HFF-Myc (cell line): Measurements from ENCODE around the gene ADARB2.

Experiments
- DNase-seq: peaks from one replicate; pipeline ENCODE4 v3.0.0-alpha.2; 2011; ENCODE audit warnings: low read depth; ENCODE audit errors: extremely low read depth
- H3K4me3 ChIP-seq: replicated peaks from 2 replicates; pipeline ENCODE4 v1.5.1; 2011; ENCODE audit warnings: low read depth, mild to moderate bottlenecking, control low read depth, low read length
- TF ChIP-seq, protein P1 (sequence below): IDR thresholded peaks from 2 replicates; pipeline ENCODE4 v1.5.1; 2012; ENCODE audit warnings: mild to moderate bottlenecking, low read depth, low read length, control low read depth; ENCODE audit errors: missing control alignments

The ADARB2 gene

DNA sequence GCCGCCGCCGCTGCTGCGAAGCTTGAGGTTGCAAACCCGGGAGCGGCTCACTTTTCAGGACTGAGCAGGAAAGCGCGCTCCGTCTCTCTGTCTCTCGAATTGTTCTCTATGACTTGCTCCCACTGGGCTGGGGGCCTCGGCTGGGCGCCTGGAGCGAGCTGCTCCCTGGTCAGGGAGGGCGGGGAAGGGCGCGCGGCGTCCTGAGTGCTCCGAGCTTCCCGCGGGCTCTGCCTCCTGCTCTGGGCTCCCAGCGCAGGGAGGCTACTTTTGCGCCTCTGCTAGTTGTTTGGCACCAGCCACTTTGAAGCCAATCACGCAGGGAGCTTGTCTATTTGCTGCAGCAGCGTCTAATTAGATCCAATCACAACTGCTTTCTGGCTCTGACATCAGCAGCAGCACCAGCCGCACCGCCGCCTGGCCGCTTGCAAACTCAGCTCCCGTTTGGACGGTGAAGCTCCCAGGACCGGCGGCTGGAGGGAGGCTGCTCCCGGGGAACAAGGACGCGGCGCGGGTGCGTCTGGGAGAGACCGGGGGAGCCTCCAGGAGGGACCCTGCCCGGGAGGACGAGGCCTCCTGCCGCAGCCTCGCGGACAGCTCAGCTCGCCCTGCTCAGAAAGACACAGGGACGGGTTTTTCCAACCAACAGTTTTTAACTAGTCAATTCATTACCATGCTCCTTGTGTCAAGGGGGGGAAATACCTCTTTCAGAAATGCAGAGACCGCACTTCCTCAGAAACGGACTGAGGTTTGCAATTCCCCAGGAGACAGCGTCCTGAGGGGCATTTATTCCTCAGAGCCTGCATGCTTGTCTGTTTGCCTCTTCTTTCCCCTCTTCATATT is at the start of gene ADARB2:
ADARB2 (minus strand) TSS at position 304 of the 840 bp plus-strand sequence.
- TF ChIP-seq, protein P1, sequence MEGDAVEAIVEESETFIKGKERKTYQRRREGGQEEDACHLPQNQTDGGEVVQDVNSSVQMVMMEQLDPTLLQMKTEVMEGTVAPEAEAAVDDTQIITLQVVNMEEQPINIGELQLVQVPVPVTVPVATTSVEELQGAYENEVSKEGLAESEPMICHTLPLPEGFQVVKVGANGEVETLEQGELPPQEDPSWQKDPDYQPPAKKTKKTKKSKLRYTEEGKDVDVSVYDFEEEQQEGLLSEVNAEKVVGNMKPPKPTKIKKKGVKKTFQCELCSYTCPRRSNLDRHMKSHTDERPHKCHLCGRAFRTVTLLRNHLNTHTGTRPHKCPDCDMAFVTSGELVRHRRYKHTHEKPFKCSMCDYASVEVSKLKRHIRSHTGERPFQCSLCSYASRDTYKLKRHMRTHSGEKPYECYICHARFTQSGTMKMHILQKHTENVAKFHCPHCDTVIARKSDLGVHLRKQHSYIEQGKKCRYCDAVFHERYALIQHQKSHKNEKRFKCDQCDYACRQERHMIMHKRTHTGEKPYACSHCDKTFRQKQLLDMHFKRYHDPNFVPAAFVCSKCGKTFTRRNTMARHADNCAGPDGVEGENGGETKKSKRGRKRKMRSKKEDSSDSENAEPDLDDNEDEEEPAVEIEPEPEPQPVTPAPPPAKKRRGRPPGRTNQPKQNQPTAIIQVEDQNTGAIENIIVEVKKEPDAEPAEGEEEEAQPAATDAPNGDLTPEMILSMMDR: no peak
- no peak for DNase-seq
- no peak within 1 kb of the TSS for H3K4me3 ChIP-seq

DNA sequence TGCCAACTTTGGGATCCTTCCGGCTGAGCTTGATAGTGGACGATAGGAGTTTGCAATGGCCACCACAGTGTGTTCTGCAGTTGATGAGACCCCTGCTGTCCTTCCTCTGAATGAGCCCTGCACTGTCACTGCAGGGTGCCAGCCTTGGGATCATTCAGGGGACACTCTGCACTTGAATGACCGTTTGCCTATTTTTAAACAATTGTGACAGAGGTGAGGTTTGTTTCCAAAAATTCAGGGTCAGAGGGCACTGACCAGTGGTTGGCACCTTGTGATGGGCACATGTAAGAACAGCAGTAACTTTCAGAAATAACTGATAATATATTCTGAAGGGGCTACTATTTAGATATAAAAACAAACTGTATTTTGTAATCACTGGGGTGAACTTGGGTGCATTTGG is 48.5 kb upstream of the ADARB2 start:
- no peak for DNase-seq
- TF ChIP-seq, protein P1: no peak

DNA sequence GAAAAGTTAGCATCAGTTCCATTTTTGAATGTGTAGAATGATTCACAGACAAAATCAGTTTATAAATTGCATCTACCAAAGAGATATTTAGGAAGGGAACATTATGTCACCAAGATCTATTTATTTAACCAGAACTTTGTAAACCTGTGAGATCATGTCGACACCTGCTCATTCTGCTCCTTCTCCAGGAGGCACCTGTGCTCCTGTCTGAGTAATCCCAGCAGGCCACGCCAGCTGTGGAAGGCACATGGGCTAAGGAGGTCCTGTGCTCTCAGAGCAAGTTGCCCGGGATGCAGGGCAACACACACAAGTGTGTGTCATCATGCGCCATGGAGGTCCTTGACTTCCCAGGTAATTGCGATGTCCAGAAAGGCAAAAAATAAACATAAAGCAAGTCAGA is 45.5 kb upstream of the ADARB2 start:
- TF ChIP-seq, protein P1: no peak
- no peak for DNase-seq
- no peak overlapping the region for H3K4me3 ChIP-seq

More for the DNA sequence above, 48.5 kb upstream of the ADARB2 start:
- H3K4me3 ChIP-seq: no peak overlapping the region

DNA sequence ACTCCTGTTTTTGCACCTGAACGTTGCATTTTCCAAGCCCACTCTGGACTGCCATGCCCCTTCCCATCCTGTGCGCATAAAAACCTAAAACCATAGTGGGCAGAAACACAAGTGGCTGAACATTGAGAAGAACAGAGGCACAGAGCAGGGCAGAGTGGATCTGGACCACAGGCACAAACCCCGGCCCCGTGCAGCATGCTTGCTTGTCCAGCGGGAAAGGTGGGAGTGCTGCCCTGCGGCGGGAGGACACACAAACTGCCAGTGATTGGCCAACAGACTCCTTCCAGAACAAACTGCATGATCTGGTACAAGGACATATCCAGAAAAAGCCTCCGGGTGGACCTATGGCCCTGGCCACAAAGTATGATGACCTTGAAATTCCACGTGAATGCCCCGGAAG is 42.5 kb upstream of the ADARB2 start:
- no peak overlapping the region for H3K4me3 ChIP-seq
- DNase-seq: no peak
- TF ChIP-seq, protein P1: no peak

DNA sequence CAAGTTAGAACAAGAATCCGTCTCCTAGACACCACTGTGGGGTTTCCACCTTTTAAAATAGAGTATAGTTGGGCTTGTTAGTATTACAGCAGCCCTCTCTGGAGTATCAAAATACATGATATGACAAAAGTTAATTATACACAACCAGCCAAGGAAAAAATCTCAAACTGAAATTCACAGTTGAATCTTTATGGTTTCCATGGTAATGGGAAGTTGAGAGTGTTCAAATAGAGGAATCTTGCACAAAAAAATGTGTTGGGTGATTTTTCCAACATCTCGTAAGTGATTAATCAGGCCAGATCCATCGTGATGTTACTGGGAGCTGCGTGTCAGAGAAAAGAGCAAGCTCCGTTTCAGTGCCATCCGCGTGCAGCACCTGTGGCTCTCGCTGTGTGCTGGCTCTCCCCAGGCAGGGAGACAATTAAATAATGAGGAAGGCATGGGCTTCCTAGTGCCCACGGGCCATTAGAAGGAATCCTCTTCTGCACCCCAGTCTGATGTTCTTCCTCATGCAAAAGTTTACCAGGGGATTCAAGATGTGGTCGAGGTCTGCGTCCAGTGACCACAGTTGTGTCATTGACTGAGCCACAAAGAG is 41.1 kb upstream of the ADARB2 start:
- TF ChIP-seq, protein P1: no peak
- no peak for DNase-seq
- no peak overlapping the region for H3K4me3 ChIP-seq

DNA sequence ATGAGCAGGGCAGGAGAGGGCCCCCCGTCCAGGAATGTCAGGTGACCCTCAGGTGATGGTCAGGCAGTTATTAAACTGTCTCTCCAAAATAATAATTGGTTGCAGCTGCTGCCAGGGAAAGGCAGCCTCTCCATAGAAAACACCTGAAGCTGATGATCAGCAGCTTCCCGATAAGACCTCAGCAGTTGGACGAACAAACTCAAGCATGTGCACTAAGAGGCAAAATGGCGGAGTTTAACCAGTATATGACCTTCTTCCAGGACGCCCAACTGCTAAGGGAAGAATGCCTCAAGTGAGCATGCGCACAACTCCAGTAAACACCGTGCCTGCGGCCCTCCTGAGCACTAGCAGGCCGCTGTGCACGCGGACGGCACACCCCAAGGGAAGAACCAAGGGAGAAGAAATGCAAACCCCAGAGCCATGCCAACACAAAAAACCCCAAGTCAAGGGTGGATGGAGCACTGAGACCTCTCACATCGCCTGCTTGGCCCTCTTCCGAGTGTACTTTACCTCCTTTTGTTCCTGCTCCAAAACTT is 38.9 kb upstream of the ADARB2 start:
- TF ChIP-seq, protein P1: no peak
- H3K4me3 ChIP-seq: no peak overlapping the region
- no peak for DNase-seq
